SK-N-SH (cell line): ENCODE results near the gene SLC22A23. TPM values are rescaled to one million over a fixed set of nuclear protein-coding genes. Genes with fewer than 3 reads are reported as not detected.

Experiments
- CTCF ChIA-PET: fragments of 300-600, 350-600 bp; formaldehyde crosslinking; extraction: SDS; loops from one replicate; lab custom pipeline; 2021; lab: Yijun Ruan, JAX
- POLR2A ChIA-PET: fragments of 350-600 bp; sonication (Branson Sonifier 250); formaldehyde crosslinking; extraction: SDS; loops from one replicate; lab custom pipeline; 2020; ENCODE audit warnings: antibody characterized with exemption, inconsistent platforms; lab: Yijun Ruan, JAX
- DNase-seq: peaks from one replicate; pipeline ENCODE4 v3.0.0; 2012
- H2AFZ ChIP-seq: fragments of 200-600 bp; sonication (generic); 2 replicates; pipeline ENCODE4 v1.8.1; 2016; ENCODE audit warnings: antibody characterized with exemption, mild to moderate bottlenecking, low read depth
- H3F3A ChIP-seq: fragments of 200-600 bp; sonication (generic); replicated peaks from 2 replicates; pipeline ENCODE3; 2016; ENCODE audit warnings: antibody characterized with exemption, mild to moderate bottlenecking; ENCODE audit not compliant: insufficient read depth
- H3K27ac ChIP-seq, 2 experiments: fragments of 200-500 bp in 1 of 2; fragments of 200-600 bp in 1 of 2; sonication (Bioruptor generic) in 1 of 2; sonication (generic), shearing (Covaris generic) in 1 of 2; 2 replicates each; pipeline versions ENCODE4 v1.5.1 to v1.6.1; 2014 to 2016; ENCODE audit warnings: low read depth in 2 of 2, inconsistent platforms in 1 of 2, low read length in 1 of 2, mild to moderate bottlenecking in 1 of 2, mixed read lengths in 1 of 2
- H3K27me3 ChIP-seq: fragments of 200-600 bp; sonication (generic), shearing (Covaris generic); 2 replicates; pipeline ENCODE4 v1.6.1; 2016; ENCODE audit warnings: mixed run types; ENCODE audit not compliant: insufficient read depth
- H3K36me3 ChIP-seq, 2 experiments: fragments of 200-500 bp in 1 of 2; fragments of 200-600 bp in 1 of 2; sonication (Bioruptor generic) in 1 of 2; sonication (generic) in 1 of 2; replicated peaks in 1 of 2; 2 replicates each; pipeline versions ENCODE3 to v1.5.1; 2014 to 2016; ENCODE audit warnings: low read length in 1 of 2, mild to moderate bottlenecking in 1 of 2; ENCODE audit not compliant: insufficient read depth in 2 of 2, control insufficient read depth in 1 of 2
- H3K4me1 ChIP-seq, 2 experiments: fragments of 200-500 bp in 1 of 2; fragments of 200-600 bp in 1 of 2; sonication (Bioruptor generic) in 1 of 2; sonication (generic), shearing (Covaris generic) in 1 of 2; 2 replicates each; pipeline versions ENCODE4 v1.5.1 to v1.6.1; 2014 to 2016; ENCODE audit warnings: low read depth in 1 of 2, low read length in 1 of 2, mixed run types in 1 of 2; ENCODE audit not compliant: insufficient read depth in 2 of 2, control insufficient read depth in 1 of 2
- H3K4me2 ChIP-seq: fragments of 200-600 bp; sonication (generic), shearing (Covaris generic); 2 replicates; pipeline ENCODE4 v1.6.1; 2017; ENCODE audit warnings: mixed run types
- H3K4me3 ChIP-seq, 2 experiments: fragments of 200-500 bp in 1 of 2; fragments of 200-600 bp in 1 of 2; sonication (Bioruptor generic) in 1 of 2; sonication (generic), shearing (Covaris generic) in 1 of 2; 2 replicates each; pipeline versions ENCODE4 v1.5.1 to v1.8.1; 2014 to 2016; ENCODE audit warnings: low read depth in 2 of 2, inconsistent platforms in 1 of 2, low read length in 1 of 2, mild to moderate bottlenecking in 1 of 2, mixed read lengths in 1 of 2, moderate library complexity in 1 of 2
- H3K79me2 ChIP-seq: fragments of 200-600 bp; sonication (generic); 2 replicates; pipeline ENCODE4 v1.8.1; 2017; ENCODE audit warnings: mild to moderate bottlenecking; ENCODE audit not compliant: insufficient read depth
- H3K9ac ChIP-seq: fragments of 200-600 bp; sonication (generic); 2 replicates; pipeline ENCODE4 v1.6.1; 2017; ENCODE audit warnings: mixed run types
- H3K9me2 ChIP-seq: fragments of 200-600 bp; sonication (generic); 2 replicates; pipeline ENCODE4 v1.6.1; 2017; ENCODE audit warnings: mixed run types
- H3K9me3 ChIP-seq: fragments of 200-600 bp; sonication (generic); 2 replicates; pipeline ENCODE4 v1.6.1; 2017; ENCODE audit warnings: mixed run types, mild to moderate bottlenecking, moderate library complexity
- H4K20me1 ChIP-seq: fragments of 200-600 bp; sonication (generic); 2 replicates; pipeline ENCODE4 v1.6.1; 2017; ENCODE audit warnings: mild to moderate bottlenecking, mixed run types; ENCODE audit not compliant: insufficient read depth
- CHD2 ChIP-seq: fragments of 150-350 bp; IDR thresholded peaks from 2 replicates; pipeline ENCODE4 v1.6.1; 2018; ENCODE audit warnings: low read length; ENCODE audit not compliant: partially characterized antibody
- EZH2phosphoT487 ChIP-seq: fragments of 200-600 bp; sonication (generic); IDR thresholded peaks from 2 replicates; pipeline ENCODE4 v1.6.1; 2017; ENCODE audit warnings: low read depth, mixed run types, mild to moderate bottlenecking, antibody characterized with exemption, moderate library complexity, borderline replicate concordance
- FOXJ3 ChIP-seq: sonication (generic); formaldehyde crosslinking; IDR thresholded peaks from 2 replicates; pipeline ENCODE4 v1.5.1; 2020; ENCODE audit warnings: mild to moderate bottlenecking, missing genetic modification reagents
- GATA2 ChIP-seq: sonication (generic); formaldehyde crosslinking; IDR thresholded peaks from 2 replicates; pipeline ENCODE4 v1.5.0; 2020; ENCODE audit warnings: mild to moderate bottlenecking, missing genetic modification reagents
- JUND ChIP-seq: IDR thresholded peaks from 2 replicates; pipeline ENCODE4 v1.4.0; 2012
- NRF1 ChIP-seq: IDR thresholded peaks from 2 replicates; pipeline ENCODE4 v1.6.1; 2012; ENCODE audit warnings: low read depth, mild to moderate bottlenecking, low read length
- POLR2AphosphoS5 ChIP-seq: IDR thresholded peaks from 2 replicates; pipeline ENCODE4 v1.6.1; 2012; ENCODE audit warnings: low read depth, low read length
- RAD21 ChIP-seq: IDR thresholded peaks from 2 replicates; pipeline ENCODE4 v1.6.1; 2012; ENCODE audit warnings: mild to moderate bottlenecking, low read length
- RCOR1 ChIP-seq: fragments of 150-350 bp; IDR thresholded peaks from 2 replicates; pipeline ENCODE4 v1.6.1; 2017; ENCODE audit warnings: antibody characterized with exemption, low read length
- RFX5 ChIP-seq: IDR thresholded peaks from 2 replicates; pipeline ENCODE4 v1.6.1; 2012; ENCODE audit warnings: mild to moderate bottlenecking, improper control_type of control experiment, low read length
- SMC3 ChIP-seq: IDR thresholded peaks from 2 replicates; pipeline ENCODE4 v1.6.1; 2012; ENCODE audit warnings: low read depth, low read length, improper control_type of control experiment
- TAF1 ChIP-seq: IDR thresholded peaks from 2 replicates; pipeline ENCODE4 v1.6.1; 2012; ENCODE audit warnings: low read depth, mild to moderate bottlenecking, low read length, moderate library complexity, borderline replicate concordance
- TEAD4 ChIP-seq: IDR thresholded peaks from 2 replicates; pipeline ENCODE4 v1.4.0; 2012; ENCODE audit warnings: mild to moderate bottlenecking, borderline replicate concordance; ENCODE audit not compliant: insufficient read depth
- WGBS: methylation state at CpG from one replicate; pipeline ENCODE4 v1.1.6; 2017; ENCODE audit warnings: low lambda C conversion rate; 5-methylcytosine and 5-hydroxymethylcytosine counted together
- polyA plus RNA-seq, 3 experiments: library from polyadenylated mRNA; depleted of rRNA; stranded (reverse); fragments of >200 nt; gene quantifications; 2 replicates each; pipeline ENCODE4 v1.2.3, GENCODE V29; 2012
- TF ChIP-seq, protein P1 (sequence below): fragments of 150-350 bp; IDR thresholded peaks from 2 replicates; pipeline ENCODE4 v1.6.1; 2016; ENCODE audit warnings: mild to moderate bottlenecking, low read depth, low read length
- TF ChIP-seq, protein P2 (sequence below): fragments of 200-600 bp; sonication (generic); IDR thresholded peaks from 2 replicates; pipeline ENCODE4 v1.6.1; 2017; ENCODE audit warnings: antibody characterized with exemption, mild to moderate bottlenecking, moderate library complexity
- TF ChIP-seq, protein P3 (sequence below): IDR thresholded peaks from 2 replicates; pipeline ENCODE4 v1.4.0; 2012; ENCODE audit warnings: low read depth, borderline replicate concordance

Gene SLC22A23
- polyA plus RNA-seq, 1 of the 3 experiments (the other 2 are of a cell fraction) = not detected

DNA sequence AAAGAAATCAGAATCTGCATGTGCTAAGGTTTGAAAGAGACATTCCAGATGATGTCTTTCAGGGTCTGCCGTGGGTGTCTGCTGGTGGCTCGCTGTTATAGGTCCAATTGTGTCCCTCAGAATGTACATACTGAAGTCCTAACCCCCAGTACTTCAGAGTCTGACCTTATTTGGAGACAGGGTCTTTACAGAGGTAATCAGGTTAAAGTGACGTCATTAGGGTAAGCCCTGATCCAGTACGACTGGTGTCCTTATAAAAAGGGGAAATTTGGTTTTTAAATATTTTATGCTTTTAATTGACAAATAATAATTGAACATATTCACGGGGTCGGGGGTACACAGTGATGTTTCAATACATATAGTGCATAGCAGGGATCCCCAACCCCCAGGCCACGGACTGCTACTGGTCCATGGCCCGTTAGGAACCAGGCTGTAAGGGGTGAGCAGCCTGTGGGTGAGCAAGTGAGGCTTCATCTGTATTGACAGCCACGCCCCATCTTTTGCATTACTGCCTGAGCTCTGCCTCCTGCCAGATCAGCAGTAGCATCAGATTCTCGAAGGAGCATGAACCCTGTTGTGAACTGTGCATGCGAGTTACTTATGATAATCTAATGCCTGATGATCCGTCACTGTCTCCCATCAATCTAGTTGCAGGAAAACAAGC, 33.2 kb upstream of the SLC22A23 start:
- Histone ChIP-seq H3K9me2 (no peaks in the 10 kb centered on the region), H3F3A (no peaks in the 10 kb centered on the region), H3K79me2 (no peaks in the 10 kb centered on the region), H3K27me3 (peaks cover 27% of the 10 kb centered on the region), H3K27ac (no peak overlapping the region), H3K4me2 (no peak overlapping the region), H3K4me3 (no peak overlapping the region), H3K36me3 (no peaks in the 10 kb centered on the region), H3K9me3 (no peaks in the 10 kb centered on the region), H3K4me1 (no peaks in the 10 kb centered on the region; a peak in 1 of 4 replicates), H4K20me1 (no peaks in the 10 kb centered on the region), H3K9ac (no peak overlapping the region), H2AFZ (no peak overlapping the region)
- TF ChIP-seq RCOR1 (no peak), CHD2 (no peak), EZH2phosphoT487 (no peak), RAD21 (no peak), TEAD4 (no peak), SMC3 (no peak), NRF1 (no peak), TAF1 (no peak)
- TF ChIP-seq, protein P1, sequence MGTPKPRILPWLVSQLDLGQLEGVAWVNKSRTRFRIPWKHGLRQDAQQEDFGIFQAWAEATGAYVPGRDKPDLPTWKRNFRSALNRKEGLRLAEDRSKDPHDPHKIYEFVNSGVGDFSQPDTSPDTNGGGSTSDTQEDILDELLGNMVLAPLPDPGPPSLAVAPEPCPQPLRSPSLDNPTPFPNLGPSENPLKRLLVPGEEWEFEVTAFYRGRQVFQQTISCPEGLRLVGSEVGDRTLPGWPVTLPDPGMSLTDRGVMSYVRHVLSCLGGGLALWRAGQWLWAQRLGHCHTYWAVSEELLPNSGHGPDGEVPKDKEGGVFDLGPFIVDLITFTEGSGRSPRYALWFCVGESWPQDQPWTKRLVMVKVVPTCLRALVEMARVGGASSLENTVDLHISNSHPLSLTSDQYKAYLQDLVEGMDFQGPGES = no peak
- ChIA-PET CTCF (interaction anchor here (1.4 to 1.8 kb wide), 2 partner anchors 12 to 33 kb away, joined by 3 to 4 read pairs; partner anchors contain the start of gene SLC22A23), POLR2A (no interaction called here)
- DNase-seq = no peak
- 14% methylated on average over 12 of the region's 12 CpGs for WGBS

DNA sequence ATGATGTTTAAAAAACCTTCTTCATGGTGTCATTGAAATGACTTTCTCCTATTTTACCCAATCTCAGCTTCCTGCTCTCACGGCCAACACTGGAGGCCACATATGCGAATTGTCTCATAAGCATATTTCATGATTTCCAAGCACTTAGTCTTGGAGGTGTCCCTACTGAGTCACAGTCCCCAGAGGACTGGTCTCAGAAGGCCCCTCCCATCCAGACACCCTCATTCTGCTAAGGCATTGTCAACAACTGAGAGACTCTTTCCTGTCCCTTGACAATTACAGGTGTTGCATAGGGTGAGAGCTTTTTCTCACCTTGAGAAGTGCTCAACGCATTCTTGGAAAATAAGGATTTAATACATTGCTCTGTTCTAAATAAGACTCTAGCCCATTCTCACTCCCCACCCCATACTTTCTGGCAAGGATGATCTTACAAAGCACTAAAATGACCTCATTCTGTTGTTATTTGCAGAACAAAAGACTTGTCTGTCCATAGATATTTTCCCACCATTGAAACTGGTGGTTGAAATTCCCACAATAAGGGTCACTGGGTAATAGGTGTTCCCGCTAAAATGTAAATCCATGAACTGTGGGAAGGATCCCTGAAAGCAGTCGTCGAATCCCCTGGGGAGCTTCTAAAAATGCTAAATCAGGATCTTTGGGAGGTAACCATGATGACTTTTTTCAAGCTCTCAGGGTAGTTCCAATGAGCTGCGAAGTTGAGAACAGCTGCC, 32.3 kb upstream of the SLC22A23 start:
- POLR2A ChIA-PET = no interaction called here
- Histone ChIP-seq H3K9me3 (no peaks in the 10 kb centered on the region), H3K4me2 (no peak overlapping the region), H3K27me3 (peaks cover 27% of the 10 kb centered on the region), H3K36me3 (no peaks in the 10 kb centered on the region), H3K9me2 (no peaks in the 10 kb centered on the region), H3K4me1 (no peaks in the 10 kb centered on the region; a peak in 1 of 4 replicates), H3K27ac (no peak overlapping the region), H3F3A (no peaks in the 10 kb centered on the region), H3K4me3 (no peak overlapping the region), H4K20me1 (no peaks in the 10 kb centered on the region), H3K79me2 (no peaks in the 10 kb centered on the region), H2AFZ (no peak overlapping the region), H3K9ac (no peak overlapping the region)
- no peak for DNase-seq
- WGBS = 55% methylated on average over 7 of the region's 7 CpGs
- CTCF ChIA-PET = interaction anchor here (1.8 kb wide), 1 partner anchor 33 kb away, joined by 3 read pairs; the partner anchor contains the start of gene SLC22A23
- no peak for TF ChIP-seq RFX5
- TF ChIP-seq JUND = no peak
- TF ChIP-seq, protein P1 = no peak
- TF ChIP-seq GATA2 = no peak
- TF ChIP-seq POLR2AphosphoS5 = no peak
- TF ChIP-seq, protein P2, sequence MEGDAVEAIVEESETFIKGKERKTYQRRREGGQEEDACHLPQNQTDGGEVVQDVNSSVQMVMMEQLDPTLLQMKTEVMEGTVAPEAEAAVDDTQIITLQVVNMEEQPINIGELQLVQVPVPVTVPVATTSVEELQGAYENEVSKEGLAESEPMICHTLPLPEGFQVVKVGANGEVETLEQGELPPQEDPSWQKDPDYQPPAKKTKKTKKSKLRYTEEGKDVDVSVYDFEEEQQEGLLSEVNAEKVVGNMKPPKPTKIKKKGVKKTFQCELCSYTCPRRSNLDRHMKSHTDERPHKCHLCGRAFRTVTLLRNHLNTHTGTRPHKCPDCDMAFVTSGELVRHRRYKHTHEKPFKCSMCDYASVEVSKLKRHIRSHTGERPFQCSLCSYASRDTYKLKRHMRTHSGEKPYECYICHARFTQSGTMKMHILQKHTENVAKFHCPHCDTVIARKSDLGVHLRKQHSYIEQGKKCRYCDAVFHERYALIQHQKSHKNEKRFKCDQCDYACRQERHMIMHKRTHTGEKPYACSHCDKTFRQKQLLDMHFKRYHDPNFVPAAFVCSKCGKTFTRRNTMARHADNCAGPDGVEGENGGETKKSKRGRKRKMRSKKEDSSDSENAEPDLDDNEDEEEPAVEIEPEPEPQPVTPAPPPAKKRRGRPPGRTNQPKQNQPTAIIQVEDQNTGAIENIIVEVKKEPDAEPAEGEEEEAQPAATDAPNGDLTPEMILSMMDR = no peak
- TF ChIP-seq, protein P3, sequence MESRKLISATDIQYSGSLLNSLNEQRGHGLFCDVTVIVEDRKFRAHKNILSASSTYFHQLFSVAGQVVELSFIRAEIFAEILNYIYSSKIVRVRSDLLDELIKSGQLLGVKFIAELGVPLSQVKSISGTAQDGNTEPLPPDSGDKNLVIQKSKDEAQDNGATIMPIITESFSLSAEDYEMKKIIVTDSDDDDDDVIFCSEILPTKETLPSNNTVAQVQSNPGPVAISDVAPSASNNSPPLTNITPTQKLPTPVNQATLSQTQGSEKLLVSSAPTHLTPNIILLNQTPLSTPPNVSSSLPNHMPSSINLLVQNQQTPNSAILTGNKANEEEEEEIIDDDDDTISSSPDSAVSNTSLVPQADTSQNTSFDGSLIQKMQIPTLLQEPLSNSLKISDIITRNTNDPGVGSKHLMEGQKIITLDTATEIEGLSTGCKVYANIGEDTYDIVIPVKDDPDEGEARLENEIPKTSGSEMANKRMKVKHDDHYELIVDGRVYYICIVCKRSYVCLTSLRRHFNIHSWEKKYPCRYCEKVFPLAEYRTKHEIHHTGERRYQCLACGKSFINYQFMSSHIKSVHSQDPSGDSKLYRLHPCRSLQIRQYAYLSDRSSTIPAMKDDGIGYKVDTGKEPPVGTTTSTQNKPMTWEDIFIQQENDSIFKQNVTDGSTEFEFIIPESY = no peak
- no peak for TF ChIP-seq SMC3
- TF ChIP-seq FOXJ3 (CRISPR knock-in tag) = no peak
